Naive thymus-derived CD4-positive, alpha-beta T cell (primary cell): ENCODE results near the gene TNIP2. TPM values are rescaled to one million over a fixed set of nuclear protein-coding genes. Genes with fewer than 3 reads are reported as not detected.

Source experiments
- ATAC-seq: fragments of 150-1000 bp; cut with Tn5 transposase; 2 replicates; pipeline ENCODE4 v1.10.0; 2021; ENCODE audit warnings: mild to moderate bottlenecking, moderate library complexity
- CTCF ChIA-PET: fragments of 350-600 bp; sonication (Branson Sonifier 250); formaldehyde crosslinking; loops from one replicate; lab custom pipeline; 2021; ENCODE audit warnings: antibody characterized with exemption; lab: Charles Lee
- POLR2A ChIA-PET: fragments of 350-600 bp; sonication (Branson Sonifier 250); formaldehyde crosslinking; loops from one replicate; lab custom pipeline; 2021; ENCODE audit warnings: antibody characterized with exemption, inconsistent platforms; lab: Charles Lee
- DNase-seq, 9 donors: peaks; one replicate each; pipeline versions ENCODE4 v3.0.0 to v3.0.0-alpha.2; 2020 to 2022; ENCODE audit warnings: mixed read lengths in 1 of 9
- H3K27ac ChIP-seq: one replicate; pipeline ENCODE4 v1.7.0; 2013; ENCODE audit warnings: mild to moderate bottlenecking, low read depth, low read length, moderate library complexity
- H3K27me3 ChIP-seq, 2 donors: one replicate each; pipeline ENCODE4 v1.7.0; 2013; ENCODE audit warnings: low read length in 2 of 2, mild to moderate bottlenecking in 2 of 2, moderate library complexity in 2 of 2; ENCODE audit not compliant: control insufficient read depth in 2 of 2, insufficient read depth in 2 of 2
- H3K36me3 ChIP-seq, 3 experiments: 1 replicate in 2 of 3; 2 replicates in 1 of 3; pipeline ENCODE4 v1.7.0; 2013; ENCODE audit warnings: low read length in 3 of 3, mild to moderate bottlenecking in 3 of 3, moderate library complexity in 1 of 3; ENCODE audit not compliant: insufficient read depth in 3 of 3, control insufficient read depth in 2 of 3
- H3K4me1 ChIP-seq, 2 donors: one replicate each; pipeline ENCODE4 v1.7.0; 2013; ENCODE audit warnings: low read length in 2 of 2, mild to moderate bottlenecking in 2 of 2, moderate library complexity in 1 of 2; ENCODE audit not compliant: control insufficient read depth in 2 of 2, insufficient read depth in 2 of 2
- H3K4me3 ChIP-seq: 2 replicates; pipeline ENCODE4 v1.7.0; 2013; ENCODE audit warnings: mild to moderate bottlenecking, low read length
- H3K9me3 ChIP-seq, 3 experiments: 1 replicate in 2 of 3; 2 replicates in 1 of 3; pipeline ENCODE4 v1.7.0; 2013; ENCODE audit warnings: low read length in 3 of 3; ENCODE audit not compliant: control insufficient read depth in 2 of 3
- H3K27ac Mint-ChIP-seq, 9 donors: one replicate each; pipeline ENCODE4 v1.8.0; 2020 to 2022; ENCODE audit warnings: mixed read lengths in 9 of 9, mild to moderate bottlenecking in 8 of 9, moderate library complexity in 5 of 9, inconsistent platforms in 2 of 9
- H3K27me3 Mint-ChIP-seq, 5 donors: one replicate each; pipeline ENCODE4 v1.8.0; 2021 to 2022; ENCODE audit warnings: mixed read lengths in 5 of 5, mild to moderate bottlenecking in 1 of 5
- H3K36me3 Mint-ChIP-seq, 5 donors: one replicate each; pipeline ENCODE4 v1.8.0; 2020 to 2022; ENCODE audit warnings: mixed read lengths in 5 of 5, mild to moderate bottlenecking in 3 of 5, inconsistent platforms in 1 of 5
- H3K4me1 Mint-ChIP-seq, 7 donors: one replicate each; pipeline ENCODE4 v1.8.0; 2020 to 2022; ENCODE audit warnings: mixed read lengths in 7 of 7, mild to moderate bottlenecking in 3 of 7, inconsistent platforms in 1 of 7
- H3K4me3 Mint-ChIP-seq, 10 donors: one replicate each; pipeline ENCODE4 v1.8.0; 2020 to 2022; ENCODE audit warnings: mild to moderate bottlenecking in 10 of 10, mixed read lengths in 10 of 10, moderate library complexity in 6 of 10, inconsistent platforms in 2 of 10
- H3K9me3 Mint-ChIP-seq, 11 donors: one replicate each; pipeline ENCODE4 v1.8.0; 2020 to 2022; ENCODE audit warnings: mixed read lengths in 11 of 11, mild to moderate bottlenecking in 4 of 11, inconsistent platforms in 1 of 11, moderate library complexity in 1 of 11
- intact Hi-C, 2 donors: fragments of 100-400 bp; cut with micrococcal nuclease; formaldehyde crosslinking; loops; one replicate each; pipeline ENCODE4 v1.15.1; 2023
- polyA plus RNA-seq, 2 donors: library from polyadenylated mRNA; unstranded; fragments of 300-500 nt; fragmentation: Illumina TruSeq; gene quantifications; one replicate each; pipeline ENCODE4 v1.2.3, GENCODE V29; 2021
- total RNA-seq, 6 experiments: library from RNA in 5 of 6; stranded (reverse) in 5 of 6; gene quantifications; 1 replicate in 5 of 6; 2 replicates in 1 of 6; pipeline ENCODE4 v1.2.3 and lab custom pipeline; 2021 to 2026

Gene TNIP2
- total and polyA plus RNA-seq, 7 experiments from 2014 or later = 33.6 to 56.0 (median 43.6) TPM

GRCh38 chr4:2789351-2789750, 33.2 kb upstream of the TNIP2 start:
- H3K36me3 Mint-ChIP-seq = peaks cover 0 to 3% (median 0%) of the 10 kb centered on the region in 5 donors
- ChIA-PET POLR2A (no interaction called here), CTCF (no interaction called here)
- intact Hi-C loops = loop anchor here in 1 of 2 donors (5.0 kb wide), 1 partner anchor 63 kb away; no protein-coding TSS in a partner anchor
- DNase-seq (no peak), ATAC-seq (no peak)
- H3K27me3 Mint-ChIP-seq = no peaks in the 10 kb centered on the region
- Histone ChIP-seq H3K4me1 (peaks cover 34 to 38% of the 10 kb centered on the region in 2 donors), H3K4me3 (no peak overlapping the region), H3K9me3 (no peaks in the 10 kb centered on the region), H3K27me3 (no peaks in the 10 kb centered on the region), H3K36me3 (no peaks in the 10 kb centered on the region), H3K27ac (no peak overlapping the region)
- peaks cover 0 to 3% (median 0%) of the 10 kb centered on the region in 11 donors for H3K9me3 Mint-ChIP-seq
- peaks cover 24 to 60% (median 46%) of the 10 kb centered on the region in 7 donors for H3K4me1 Mint-ChIP-seq
- peak overlapping the region in 4 of 10 donors; percentile 6 to 69 (median 28) for H3K4me3 Mint-ChIP-seq
- H3K27ac Mint-ChIP-seq = peak overlapping the region; percentile 28 to 89 (median 60)

DNA sequence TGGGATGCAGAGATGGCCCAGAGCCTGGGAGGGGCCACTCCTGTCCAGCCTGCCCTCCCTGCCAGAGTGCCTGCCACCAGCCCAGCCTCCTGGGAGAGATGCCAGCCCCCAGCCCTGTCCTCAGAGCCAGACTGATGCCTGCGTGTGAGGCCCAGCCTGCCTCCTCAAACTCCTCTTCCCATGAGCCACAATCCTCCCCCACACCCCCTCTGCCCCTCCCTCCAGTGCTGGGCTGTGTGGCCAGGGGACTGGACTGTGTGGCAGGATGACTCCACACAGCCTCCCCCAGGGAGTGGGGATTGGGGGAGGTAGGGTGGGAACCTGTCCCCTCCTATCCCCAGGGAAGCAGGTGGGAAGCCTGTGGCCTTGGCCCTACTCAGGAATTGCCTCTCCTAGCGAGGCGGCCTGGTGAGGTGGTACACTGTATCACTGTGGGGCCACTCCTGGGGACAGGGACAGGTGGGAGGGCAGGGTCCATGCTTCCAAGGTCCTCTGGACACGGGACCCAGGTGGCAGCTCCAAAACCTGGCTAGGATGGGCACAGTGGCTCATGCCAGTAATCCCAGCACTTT, 32.5 kb upstream of the TNIP2 start:
- peaks cover 0 to 6% (median 0%) of the 10 kb centered on the region in 5 donors for H3K27me3 Mint-ChIP-seq
- Histone ChIP-seq H3K27ac (peak overlapping the region; percentile 80), H3K9me3 (peaks cover 0 to 5% (median 0%) of the 10 kb centered on the region in 3 experiments), H3K36me3 (no peaks in the 10 kb centered on the region), H3K27me3 (no peaks in the 10 kb centered on the region), H3K4me3 (no peak overlapping the region), H3K4me1 (peaks cover 27 to 31% of the 10 kb centered on the region in 2 donors)
- no peak overlapping the region for H3K4me3 Mint-ChIP-seq
- peaks cover 21 to 56% (median 39%) of the 10 kb centered on the region in 7 donors for H3K4me1 Mint-ChIP-seq
- intact Hi-C loops = loop anchor here in 1 of 2 donors (5.0 kb wide), 1 partner anchor 64 kb away; no protein-coding TSS in a partner anchor
- POLR2A ChIA-PET = interaction anchor here (1.4 kb wide), 1 partner anchor 26 kb away, joined by 3 read pairs; no protein-coding TSS in a partner anchor
- peak overlapping the region in 7 of 9 donors; percentile 12 to 95 (median 86) for H3K27ac Mint-ChIP-seq
- ATAC-seq (no peak), DNase-seq (no peak)
- CTCF ChIA-PET = no interaction called here
- peaks cover 0 to 11% (median 4%) of the 10 kb centered on the region in 11 donors for H3K9me3 Mint-ChIP-seq
- H3K36me3 Mint-ChIP-seq = peaks cover 0 to 6% (median 3%) of the 10 kb centered on the region in 5 donors

DNA sequence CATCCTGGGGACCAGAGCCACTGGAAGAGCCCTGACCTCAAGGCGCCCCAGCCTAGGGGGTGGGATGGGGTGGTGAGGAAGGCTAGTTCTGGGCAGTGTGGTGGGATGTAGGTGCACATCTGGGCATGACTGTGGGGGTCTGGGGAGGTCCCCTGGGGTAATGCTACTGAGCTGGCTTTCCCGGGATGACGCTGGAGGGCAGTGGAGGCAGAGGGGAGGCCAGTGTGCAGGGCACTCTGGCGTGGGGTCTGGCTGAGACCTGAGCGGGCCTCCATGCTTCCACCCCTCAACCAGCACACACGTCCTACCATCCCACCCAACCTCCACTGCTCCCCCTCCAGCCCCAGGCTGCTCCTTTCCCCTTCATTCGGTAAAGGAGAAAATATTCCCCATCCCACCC, 32.0 kb upstream of the TNIP2 start:
- POLR2A ChIA-PET = interaction anchor here (0.9 to 1.4 kb wide), 4 partner anchors 24 to 50 kb away, joined by 3 to 4 read pairs (median 3); no protein-coding TSS in a partner anchor
- ATAC-seq = no peak
- Mint-ChIP-seq H3K4me3 (peak overlapping the region in 4 of 10 donors; percentile 12 to 65 (median 63)), H3K36me3 (peaks cover 0 to 8% (median 3%) of the 10 kb centered on the region in 5 donors), H3K9me3 (peaks cover 0 to 12% (median 6%) of the 10 kb centered on the region in 11 donors), H3K27ac (peak overlapping the region in 8 of 9 donors; percentile 55 to 95 (median 88)), H3K27me3 (peaks cover 0 to 9% (median 0%) of the 10 kb centered on the region in 5 donors), H3K4me1 (peaks cover 21 to 54% (median 37%) of the 10 kb centered on the region in 7 donors)
- Histone ChIP-seq H3K9me3 (peaks cover 0 to 5% (median 0%) of the 10 kb centered on the region in 3 experiments), H3K4me3 (no peak overlapping the region), H3K36me3 (no peaks in the 10 kb centered on the region), H3K27ac (peak overlapping the region; percentile 80), H3K4me1 (peaks cover 25 to 30% of the 10 kb centered on the region in 2 donors), H3K27me3 (no peaks in the 10 kb centered on the region)
- intact Hi-C loops = loop anchor here in 1 of 2 donors (5.0 kb wide), 1 partner anchor 64 kb away; no protein-coding TSS in a partner anchor
- CTCF ChIA-PET = no interaction called here
- no peak for DNase-seq

- peaks cover 21 to 54% (median 37%) of the 10 kb centered on the region in 7 donors for H3K4me1 Mint-ChIP-seq
- intact Hi-C loops = loop anchor here (1.0 to 5.0 kb wide), 3 partner anchors 11 to 65 kb away; no protein-coding TSS in a partner anchor
Measured at GRCh38 chr4:2787230-2788100, 31.3 kb upstream of the TNIP2 start.

GRCh38 chr4:2786794-2787229, 30.7 kb upstream of the TNIP2 start:
- H3K4me3 Mint-ChIP-seq = peak overlapping the region in 6 of 10 donors; percentile 39 to 77 (median 58)
- POLR2A ChIA-PET = interaction anchor here (0.9 to 1.3 kb wide), 3 partner anchors 25 to 51 kb away, joined by 3 to 4 read pairs (median 3); no protein-coding TSS in a partner anchor
- peaks cover 0 to 8% (median 0%) of the 10 kb centered on the region in 3 experiments for H3K9me3 ChIP-seq

More at GRCh38 chr4:2787230-2788100, 31.3 kb upstream of the TNIP2 start:
- ATAC-seq = peak; percentile 65
- peak overlapping the region; percentile 80 for H3K27ac ChIP-seq
- no peaks in the 10 kb centered on the region for H3K36me3 ChIP-seq
- Mint-ChIP-seq H3K36me3 (peaks cover 0 to 12% (median 3%) of the 10 kb centered on the region in 5 donors), H3K9me3 (peaks cover 0 to 16% (median 11%) of the 10 kb centered on the region in 11 donors), H3K27ac (peak overlapping the region; percentile 86 to 95 (median 90)), H3K27me3 (peaks cover 0 to 13% (median 0%) of the 10 kb centered on the region in 5 donors), H3K4me3 (peak overlapping the region; percentile 47 to 77 (median 56))
- H3K4me3 ChIP-seq = no peak overlapping the region
- H3K27me3 ChIP-seq = no peaks in the 10 kb centered on the region
- ChIA-PET CTCF (no interaction called here), POLR2A (interaction anchor here (0.9 to 1.4 kb wide), 4 partner anchors 25 to 51 kb away, joined by 3 to 4 read pairs (median 3); no protein-coding TSS in a partner anchor)
- H3K4me1 ChIP-seq = peaks cover 25 to 30% of the 10 kb centered on the region in 2 donors
- H3K9me3 ChIP-seq = peaks cover 0 to 5% (median 0%) of the 10 kb centered on the region in 3 experiments
- DNase-seq = peak in 7 of 9 donors; percentile 30 to 68 (median 56)

More at GRCh38 chr4:2786794-2787229, 30.7 kb upstream of the TNIP2 start:
- ATAC-seq (no peak), DNase-seq (no peak)
- intact Hi-C loops = loop anchor here (1.0 to 5.0 kb wide), 3 partner anchors 11 to 65 kb away; no protein-coding TSS in a partner anchor
- H3K27ac Mint-ChIP-seq = peak overlapping the region; percentile 80 to 97 (median 89)
- peaks cover 0 to 16% (median 0%) of the 10 kb centered on the region in 5 donors for H3K27me3 Mint-ChIP-seq
- peak overlapping the region; percentile 80 for H3K27ac ChIP-seq
- CTCF ChIA-PET = no interaction called here
- peaks cover 21 to 54% (median 37%) of the 10 kb centered on the region in 7 donors for H3K4me1 Mint-ChIP-seq
- peaks cover 5 to 19% (median 11%) of the 10 kb centered on the region in 11 donors for H3K9me3 Mint-ChIP-seq
- no peaks in the 10 kb centered on the region for H3K36me3 ChIP-seq
- H3K36me3 Mint-ChIP-seq = peaks cover 0 to 15% (median 3%) of the 10 kb centered on the region in 5 donors
- peaks cover 25 to 30% of the 10 kb centered on the region in 2 donors for H3K4me1 ChIP-seq
- H3K4me3 ChIP-seq = no peak overlapping the region
- H3K27me3 ChIP-seq = no peaks in the 10 kb centered on the region
